ENCODE results near the gene ARRB1. TPM values are rescaled to one million over a fixed set of nuclear protein-coding genes. Genes with fewer than 3 reads are reported as not detected.

ARRB1 gene
- total RNA-seq, 1 experiment from 2014 or later = 90.1 TPM

DNA sequence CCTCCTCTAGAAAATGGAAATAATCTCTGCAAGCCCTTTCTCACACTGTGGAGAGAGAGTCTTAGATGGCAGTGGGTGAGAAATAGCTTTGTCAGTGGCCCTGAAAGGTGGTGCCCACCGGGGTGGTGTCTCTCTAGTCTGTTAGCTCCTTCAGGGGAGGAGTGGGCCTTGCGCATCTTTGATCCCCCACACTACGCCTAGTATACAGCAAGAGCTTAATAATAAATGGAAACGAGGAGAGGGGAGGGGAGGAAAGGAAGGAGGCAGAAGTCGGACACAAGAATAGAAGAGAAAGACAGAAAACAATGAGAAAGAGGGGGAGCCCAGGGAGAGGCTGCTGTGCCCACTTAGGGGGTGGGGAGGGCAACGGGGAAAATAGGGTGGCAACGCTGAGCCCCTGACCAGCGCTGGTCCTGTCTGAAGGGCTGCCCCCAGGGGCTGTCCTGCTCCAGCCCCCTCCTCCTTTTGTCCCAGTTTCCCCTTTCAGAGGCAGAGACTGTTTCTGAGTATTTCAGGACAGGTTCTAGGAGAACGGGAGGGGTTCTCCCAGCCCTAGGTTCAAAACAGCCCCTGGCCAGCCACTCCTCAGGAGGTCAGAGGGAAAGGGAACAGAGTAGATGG lies 1.2 kb downstream of the ARRB1 start:
- peaks cover 8% of the 10 kb centered on the region for H3K27me3 Mint-ChIP-seq (ENCODE audit: low read depth)
- H3K9me3 Mint-ChIP-seq = no peaks in the 10 kb centered on the region
- no peak for ATAC-seq
- no peak for DNase-seq (ENCODE audit: low spot score)
- peaks cover 73% of the 10 kb centered on the region for H3K4me1 Mint-ChIP-seq
- CTCF ChIA-PET = interaction anchor here (0.5 to 6.9 kb wide), 5 partner anchors 10 to 578 kb away, joined by 3 to 34 read pairs (median 5); no protein-coding TSS in a partner anchor
- peak overlapping the region; percentile 81 for H3K27ac Mint-ChIP-seq
- H3K4me3 Mint-ChIP-seq = peak overlapping the region; percentile 80
- POLR2A ChIA-PET = interaction anchor here (1.7 kb wide), 1 partner anchor 10 kb away, joined by 6 read pairs; no protein-coding TSS in a partner anchor
- TF ChIP-seq, protein P1, sequence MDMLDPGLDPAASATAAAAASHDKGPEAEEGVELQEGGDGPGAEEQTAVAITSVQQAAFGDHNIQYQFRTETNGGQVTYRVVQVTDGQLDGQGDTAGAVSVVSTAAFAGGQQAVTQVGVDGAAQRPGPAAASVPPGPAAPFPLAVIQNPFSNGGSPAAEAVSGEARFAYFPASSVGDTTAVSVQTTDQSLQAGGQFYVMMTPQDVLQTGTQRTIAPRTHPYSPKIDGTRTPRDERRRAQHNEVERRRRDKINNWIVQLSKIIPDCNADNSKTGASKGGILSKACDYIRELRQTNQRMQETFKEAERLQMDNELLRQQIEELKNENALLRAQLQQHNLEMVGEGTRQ (CRISPR knock-in tag; IDR thresholded peaks at IDR 0.05) = no peak
- TF ChIP-seq NFATC4 (CRISPR knock-in tag; IDR thresholded peaks at IDR 0.05) (no peak), ZNF121 (CRISPR knock-in tag; IDR thresholded peaks at IDR 0.05) (no peak), HMGA2 (CRISPR knock-in tag; IDR thresholded peaks at IDR 0.05) (no peak), GTF2I (CRISPR knock-in tag; conservative IDR thresholded peaks at IDR 0.05) (no peak), ZNF317 (CRISPR knock-in tag; IDR thresholded peaks at IDR 0.05; ENCODE audit: borderline replicate concordance, low read depth) (no peak)
- TF ChIP-seq, protein P2, sequence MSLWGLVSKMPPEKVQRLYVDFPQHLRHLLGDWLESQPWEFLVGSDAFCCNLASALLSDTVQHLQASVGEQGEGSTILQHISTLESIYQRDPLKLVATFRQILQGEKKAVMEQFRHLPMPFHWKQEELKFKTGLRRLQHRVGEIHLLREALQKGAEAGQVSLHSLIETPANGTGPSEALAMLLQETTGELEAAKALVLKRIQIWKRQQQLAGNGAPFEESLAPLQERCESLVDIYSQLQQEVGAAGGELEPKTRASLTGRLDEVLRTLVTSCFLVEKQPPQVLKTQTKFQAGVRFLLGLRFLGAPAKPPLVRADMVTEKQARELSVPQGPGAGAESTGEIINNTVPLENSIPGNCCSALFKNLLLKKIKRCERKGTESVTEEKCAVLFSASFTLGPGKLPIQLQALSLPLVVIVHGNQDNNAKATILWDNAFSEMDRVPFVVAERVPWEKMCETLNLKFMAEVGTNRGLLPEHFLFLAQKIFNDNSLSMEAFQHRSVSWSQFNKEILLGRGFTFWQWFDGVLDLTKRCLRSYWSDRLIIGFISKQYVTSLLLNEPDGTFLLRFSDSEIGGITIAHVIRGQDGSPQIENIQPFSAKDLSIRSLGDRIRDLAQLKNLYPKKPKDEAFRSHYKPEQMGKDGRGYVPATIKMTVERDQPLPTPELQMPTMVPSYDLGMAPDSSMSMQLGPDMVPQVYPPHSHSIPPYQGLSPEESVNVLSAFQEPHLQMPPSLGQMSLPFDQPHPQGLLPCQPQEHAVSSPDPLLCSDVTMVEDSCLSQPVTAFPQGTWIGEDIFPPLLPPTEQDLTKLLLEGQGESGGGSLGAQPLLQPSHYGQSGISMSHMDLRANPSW (CRISPR knock-in tag; conservative IDR thresholded peaks at IDR 0.05; ENCODE audit: low read depth) = no peak
- TF ChIP-seq, protein P3, sequence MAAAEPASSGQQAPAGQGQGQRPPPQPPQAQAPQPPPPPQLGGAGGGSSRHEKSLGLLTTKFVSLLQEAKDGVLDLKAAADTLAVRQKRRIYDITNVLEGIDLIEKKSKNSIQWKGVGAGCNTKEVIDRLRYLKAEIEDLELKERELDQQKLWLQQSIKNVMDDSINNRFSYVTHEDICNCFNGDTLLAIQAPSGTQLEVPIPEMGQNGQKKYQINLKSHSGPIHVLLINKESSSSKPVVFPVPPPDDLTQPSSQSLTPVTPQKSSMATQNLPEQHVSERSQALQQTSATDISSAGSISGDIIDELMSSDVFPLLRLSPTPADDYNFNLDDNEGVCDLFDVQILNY (CRISPR knock-in tag; IDR thresholded peaks at IDR 0.05) = no peak
- TF ChIP-seq, protein P4, sequence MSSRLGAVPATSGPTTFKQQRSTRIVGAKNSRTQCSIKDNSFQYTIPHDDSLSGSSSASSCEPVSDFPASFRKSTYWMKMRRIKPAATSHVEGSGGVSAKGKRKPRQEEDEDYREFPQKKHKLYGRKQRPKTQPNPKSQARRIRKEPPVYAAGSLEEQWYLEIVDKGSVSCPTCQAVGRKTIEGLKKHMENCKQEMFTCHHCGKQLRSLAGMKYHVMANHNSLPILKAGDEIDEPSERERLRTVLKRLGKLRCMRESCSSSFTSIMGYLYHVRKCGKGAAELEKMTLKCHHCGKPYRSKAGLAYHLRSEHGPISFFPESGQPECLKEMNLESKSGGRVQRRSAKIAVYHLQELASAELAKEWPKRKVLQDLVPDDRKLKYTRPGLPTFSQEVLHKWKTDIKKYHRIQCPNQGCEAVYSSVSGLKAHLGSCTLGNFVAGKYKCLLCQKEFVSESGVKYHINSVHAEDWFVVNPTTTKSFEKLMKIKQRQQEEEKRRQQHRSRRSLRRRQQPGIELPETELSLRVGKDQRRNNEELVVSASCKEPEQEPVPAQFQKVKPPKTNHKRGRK (CRISPR knock-in tag; IDR thresholded peaks at IDR 0.05; ENCODE audit: borderline replicate concordance) = no peak
- peaks cover 5% of the 10 kb centered on the region; the same call in 1 of the 2 replicates for H3K36me3 Mint-ChIP-seq

DNA sequence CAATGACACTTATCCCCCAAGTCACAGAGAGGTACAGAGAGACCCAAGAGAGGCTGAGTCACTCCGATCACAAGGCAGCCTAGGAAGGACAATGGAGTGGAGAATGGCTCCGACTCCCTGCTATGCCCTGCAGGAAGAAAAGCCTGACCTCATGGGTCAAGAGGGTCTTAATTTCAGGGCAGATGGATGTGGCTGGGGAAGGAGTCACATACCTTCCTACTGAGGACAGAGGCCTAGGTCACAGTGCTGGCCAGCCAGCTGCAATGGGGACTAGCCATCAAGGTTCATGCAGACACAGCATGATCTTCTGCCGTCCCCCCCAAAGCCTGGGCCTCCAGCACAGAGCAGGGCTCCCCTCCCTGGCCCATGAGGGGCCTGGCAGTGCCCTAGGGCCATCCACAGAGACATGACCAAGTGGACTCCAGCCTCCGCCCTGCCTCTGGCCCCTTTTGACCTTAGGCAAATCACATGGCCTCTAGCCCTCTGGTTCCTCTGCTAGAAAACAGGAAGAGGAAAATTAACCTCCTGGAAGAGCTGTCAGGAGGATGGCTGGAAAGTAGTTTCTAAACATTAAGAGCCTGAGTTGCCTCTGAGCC lies 1.8 kb downstream of the ARRB1 start:
- ATAC-seq = no peak
- H3K9me3 Mint-ChIP-seq = no peaks in the 10 kb centered on the region
- no peak for DNase-seq (ENCODE audit: low spot score)
- peak overlapping the region; percentile 81 for H3K27ac Mint-ChIP-seq
- POLR2A ChIA-PET = interaction anchor here (1.7 kb wide), 1 partner anchor 10 kb away, joined by 6 read pairs; no protein-coding TSS in a partner anchor
- CTCF ChIA-PET = interaction anchor here (0.5 to 6.9 kb wide), 3 partner anchors 9 to 577 kb away, joined by 3 to 34 read pairs (median 24); no protein-coding TSS in a partner anchor
- H3K4me1 Mint-ChIP-seq = peaks cover 78% of the 10 kb centered on the region
- H3K36me3 Mint-ChIP-seq = peaks cover 5% of the 10 kb centered on the region; the same call in 1 of the 2 replicates
- peak overlapping the region; percentile 80 for H3K4me3 Mint-ChIP-seq
- H3K27me3 Mint-ChIP-seq (ENCODE audit: low read depth) = peaks cover 8% of the 10 kb centered on the region
- TF ChIP-seq, protein P5, sequence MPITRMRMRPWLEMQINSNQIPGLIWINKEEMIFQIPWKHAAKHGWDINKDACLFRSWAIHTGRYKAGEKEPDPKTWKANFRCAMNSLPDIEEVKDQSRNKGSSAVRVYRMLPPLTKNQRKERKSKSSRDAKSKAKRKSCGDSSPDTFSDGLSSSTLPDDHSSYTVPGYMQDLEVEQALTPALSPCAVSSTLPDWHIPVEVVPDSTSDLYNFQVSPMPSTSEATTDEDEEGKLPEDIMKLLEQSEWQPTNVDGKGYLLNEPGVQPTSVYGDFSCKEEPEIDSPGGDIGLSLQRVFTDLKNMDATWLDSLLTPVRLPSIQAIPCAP (CRISPR knock-in tag; IDR thresholded peaks at IDR 0.05) = no peak
- TF ChIP-seq, protein P6, sequence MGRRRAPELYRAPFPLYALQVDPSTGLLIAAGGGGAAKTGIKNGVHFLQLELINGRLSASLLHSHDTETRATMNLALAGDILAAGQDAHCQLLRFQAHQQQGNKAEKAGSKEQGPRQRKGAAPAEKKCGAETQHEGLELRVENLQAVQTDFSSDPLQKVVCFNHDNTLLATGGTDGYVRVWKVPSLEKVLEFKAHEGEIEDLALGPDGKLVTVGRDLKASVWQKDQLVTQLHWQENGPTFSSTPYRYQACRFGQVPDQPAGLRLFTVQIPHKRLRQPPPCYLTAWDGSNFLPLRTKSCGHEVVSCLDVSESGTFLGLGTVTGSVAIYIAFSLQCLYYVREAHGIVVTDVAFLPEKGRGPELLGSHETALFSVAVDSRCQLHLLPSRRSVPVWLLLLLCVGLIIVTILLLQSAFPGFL (CRISPR knock-in tag; IDR thresholded peaks at IDR 0.05; ENCODE audit: borderline replicate concordance) = no peak
- TF ChIP-seq ZNF671 (CRISPR knock-in tag; IDR thresholded peaks at IDR 0.05) (no peak), RELA (CRISPR knock-in tag; IDR thresholded peaks at IDR 0.05; ENCODE audit: borderline replicate concordance) (no peak), TEAD4 (CRISPR knock-in tag; IDR thresholded peaks at IDR 0.05) (no peak), FOXK1 (CRISPR knock-in tag; IDR thresholded peaks at IDR 0.05) (no peak), HMGA2 (CRISPR knock-in tag; IDR thresholded peaks at IDR 0.05) (no peak), CREB1 (CRISPR knock-in tag; IDR thresholded peaks at IDR 0.05) (no peak)
- TF ChIP-seq, protein P7, sequence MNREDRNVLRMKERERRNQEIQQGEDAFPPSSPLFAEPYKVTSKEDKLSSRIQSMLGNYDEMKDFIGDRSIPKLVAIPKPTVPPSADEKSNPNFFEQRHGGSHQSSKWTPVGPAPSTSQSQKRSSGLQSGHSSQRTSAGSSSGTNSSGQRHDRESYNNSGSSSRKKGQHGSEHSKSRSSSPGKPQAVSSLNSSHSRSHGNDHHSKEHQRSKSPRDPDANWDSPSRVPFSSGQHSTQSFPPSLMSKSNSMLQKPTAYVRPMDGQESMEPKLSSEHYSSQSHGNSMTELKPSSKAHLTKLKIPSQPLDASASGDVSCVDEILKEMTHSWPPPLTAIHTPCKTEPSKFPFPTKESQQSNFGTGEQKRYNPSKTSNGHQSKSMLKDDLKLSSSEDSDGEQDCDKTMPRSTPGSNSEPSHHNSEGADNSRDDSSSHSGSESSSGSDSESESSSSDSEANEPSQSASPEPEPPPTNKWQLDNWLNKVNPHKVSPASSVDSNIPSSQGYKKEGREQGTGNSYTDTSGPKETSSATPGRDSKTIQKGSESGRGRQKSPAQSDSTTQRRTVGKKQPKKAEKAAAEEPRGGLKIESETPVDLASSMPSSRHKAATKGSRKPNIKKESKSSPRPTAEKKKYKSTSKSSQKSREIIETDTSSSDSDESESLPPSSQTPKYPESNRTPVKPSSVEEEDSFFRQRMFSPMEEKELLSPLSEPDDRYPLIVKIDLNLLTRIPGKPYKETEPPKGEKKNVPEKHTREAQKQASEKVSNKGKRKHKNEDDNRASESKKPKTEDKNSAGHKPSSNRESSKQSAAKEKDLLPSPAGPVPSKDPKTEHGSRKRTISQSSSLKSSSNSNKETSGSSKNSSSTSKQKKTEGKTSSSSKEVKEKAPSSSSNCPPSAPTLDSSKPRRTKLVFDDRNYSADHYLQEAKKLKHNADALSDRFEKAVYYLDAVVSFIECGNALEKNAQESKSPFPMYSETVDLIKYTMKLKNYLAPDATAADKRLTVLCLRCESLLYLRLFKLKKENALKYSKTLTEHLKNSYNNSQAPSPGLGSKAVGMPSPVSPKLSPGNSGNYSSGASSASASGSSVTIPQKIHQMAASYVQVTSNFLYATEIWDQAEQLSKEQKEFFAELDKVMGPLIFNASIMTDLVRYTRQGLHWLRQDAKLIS (CRISPR knock-in tag; IDR thresholded peaks at IDR 0.05; ENCODE audit: borderline replicate concordance) = no peak
- TF ChIP-seq, protein P4 (CRISPR knock-in tag; IDR thresholded peaks at IDR 0.05; ENCODE audit: borderline replicate concordance) = no peak
- TF ChIP-seq, protein P8, sequence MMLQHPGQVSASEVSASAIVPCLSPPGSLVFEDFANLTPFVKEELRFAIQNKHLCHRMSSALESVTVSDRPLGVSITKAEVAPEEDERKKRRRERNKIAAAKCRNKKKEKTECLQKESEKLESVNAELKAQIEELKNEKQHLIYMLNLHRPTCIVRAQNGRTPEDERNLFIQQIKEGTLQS (CRISPR knock-in tag; conservative IDR thresholded peaks at IDR 0.05) = no peak
